ENCODE measurements around the gene CHCHD3. TPM values are rescaled to one million over a fixed set of nuclear protein-coding genes. Genes with fewer than 3 reads are reported as not detected.

The CHCHD3 gene
- total RNA-seq, 1 experiment from 2014 or later, result 100 TPM

GRCh38 chr7:132859199-132859598 is 222.7 kb downstream of the CHCHD3 start:
- H3K27ac ChIP-seq, result no peak overlapping the region
- TF ChIP-seq CTCF (conservative IDR thresholded peaks at IDR 0.05) (no peak), EZH2 (IDR thresholded peaks at IDR 0.05; ENCODE audit: low read depth) (no peak)
- H3F3A ChIP-seq (ENCODE audit: insufficient read depth, low read depth), result no peaks in the 10 kb centered on the region
- no TSS peak for BruUV-seq (replicated peaks)
- ChIA-PET CTCF (no interaction called here), POLR2A (ENCODE audit: unreplicated experiment) (no interaction called here)
- intact Hi-C loops (cut with micrococcal nuclease; ENCODE audit: unreplicated experiment), result no loop called here
- H3K36me3 ChIP-seq (ENCODE audit: low read depth), result no peaks in the 10 kb centered on the region
- no peaks in the 10 kb centered on the region for H3K27me3 ChIP-seq (ENCODE audit: insufficient read depth, low read depth)
- H3K9me3 ChIP-seq (ENCODE audit: insufficient read depth, low read depth), result no peaks in the 10 kb centered on the region
- H3K4me1 ChIP-seq (replicated peaks; ENCODE audit: insufficient read depth), result no peaks in the 10 kb centered on the region
- no peaks in the 10 kb centered on the region for H4K20me1 ChIP-seq (ENCODE audit: insufficient read depth)
- no peaks in the 10 kb centered on the region for H3K79me2 ChIP-seq (ENCODE audit: low read depth)
- no peak overlapping the region for H3K4me2 ChIP-seq
- no peaks in the 10 kb centered on the region for H3K9me2 ChIP-seq (ENCODE audit: insufficient read depth)
- H3K4me3 ChIP-seq, result no peak overlapping the region
- no peak overlapping the region for H2AFZ ChIP-seq
- DNase-seq, result no peak

GRCh38 chr7:132858760-132859159 is 223.1 kb downstream of the CHCHD3 start:
- no peak overlapping the region for H3K27ac ChIP-seq
- no peaks in the 10 kb centered on the region for H3K27me3 ChIP-seq (ENCODE audit: insufficient read depth, low read depth)
- H3F3A ChIP-seq (ENCODE audit: insufficient read depth, low read depth), result no peaks in the 10 kb centered on the region
- intact Hi-C loops (cut with micrococcal nuclease; ENCODE audit: unreplicated experiment), result no loop called here
- H3K4me2 ChIP-seq, result no peak overlapping the region
- no peaks in the 10 kb centered on the region for H3K9me2 ChIP-seq (ENCODE audit: insufficient read depth)
- TF ChIP-seq EZH2 (IDR thresholded peaks at IDR 0.05; ENCODE audit: low read depth) (no peak), CTCF (conservative IDR thresholded peaks at IDR 0.05) (no peak)
- no peaks in the 10 kb centered on the region for H3K36me3 ChIP-seq (ENCODE audit: low read depth)
- ChIA-PET CTCF (no interaction called here), POLR2A (ENCODE audit: unreplicated experiment) (interaction anchor here (0.6 kb wide), 1 partner anchor 140 kb away, joined by 6 read pairs; no protein-coding TSS in a partner anchor)
- no peaks in the 10 kb centered on the region for H3K4me1 ChIP-seq (replicated peaks; ENCODE audit: insufficient read depth)
- H3K4me3 ChIP-seq, result no peak overlapping the region
- DNase-seq, result no peak
- no peaks in the 10 kb centered on the region for H3K9me3 ChIP-seq (ENCODE audit: insufficient read depth, low read depth)
- no TSS peak for BruUV-seq (replicated peaks)
- H2AFZ ChIP-seq, result no peak overlapping the region
- no peaks in the 10 kb centered on the region for H4K20me1 ChIP-seq (ENCODE audit: insufficient read depth)
- no peaks in the 10 kb centered on the region for H3K79me2 ChIP-seq (ENCODE audit: low read depth)

GRCh38 chr7:132858251-132858650 is 223.6 kb downstream of the CHCHD3 start:
- POLR2A ChIA-PET (ENCODE audit: unreplicated experiment), result interaction anchor here (0.6 kb wide), 1 partner anchor 140 kb away, joined by 6 read pairs; no protein-coding TSS in a partner anchor
- Histone ChIP-seq H3K36me3 (ENCODE audit: low read depth) (no peaks in the 10 kb centered on the region), H3K9me2 (ENCODE audit: insufficient read depth) (no peaks in the 10 kb centered on the region), H3K4me1 (replicated peaks; ENCODE audit: insufficient read depth) (no peaks in the 10 kb centered on the region), H3K4me3 (no peak overlapping the region), H3F3A (ENCODE audit: insufficient read depth, low read depth) (no peaks in the 10 kb centered on the region), H4K20me1 (ENCODE audit: insufficient read depth) (no peaks in the 10 kb centered on the region), H3K27ac (no peak overlapping the region), H3K79me2 (ENCODE audit: low read depth) (no peaks in the 10 kb centered on the region), H3K27me3 (ENCODE audit: insufficient read depth, low read depth) (no peaks in the 10 kb centered on the region), H3K9me3 (ENCODE audit: insufficient read depth, low read depth) (no peaks in the 10 kb centered on the region), H3K4me2 (no peak overlapping the region), H2AFZ (no peak overlapping the region)
- CTCF ChIA-PET, result no interaction called here
- intact Hi-C loops (cut with micrococcal nuclease; ENCODE audit: unreplicated experiment), result no loop called here
- TF ChIP-seq CTCF (conservative IDR thresholded peaks at IDR 0.05), result no peak
- no peak for TF ChIP-seq EZH2 (IDR thresholded peaks at IDR 0.05; ENCODE audit: low read depth)
- BruUV-seq (replicated peaks), result no TSS peak
- no peak for DNase-seq

All from PC-9 (cell line).